Measurements from ENCODE around the gene OCRL. TPM values are rescaled to one million over a fixed set of nuclear protein-coding genes. Genes with fewer than 3 reads are reported as not detected.

OCRL gene
- total and polyA plus RNA-seq, 2 of the 13 experiments (the other 11 are each of a cell fraction or from before 2014, with no cell fraction given) = 13.4 to 32.0 TPM

DNA sequence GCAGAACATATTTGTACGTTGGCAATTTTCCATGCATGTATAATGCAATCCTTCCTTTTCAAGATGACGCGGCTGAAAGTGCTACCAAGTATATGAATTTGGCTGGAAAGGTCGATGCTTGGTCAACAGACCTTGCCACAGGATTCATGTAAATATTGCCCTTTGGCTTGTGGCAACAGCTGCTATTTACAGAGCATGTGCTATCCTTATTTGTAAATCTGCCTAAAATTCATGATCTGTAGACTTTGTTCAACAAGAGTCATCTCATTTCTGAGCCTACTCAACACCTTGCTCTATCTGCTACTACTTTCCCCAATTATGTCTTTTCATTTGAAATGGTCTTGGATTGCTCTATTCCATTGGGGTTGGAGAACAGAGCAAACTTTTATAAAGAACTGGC is 14.9 kb upstream of the OCRL start (continued):
- no peak for TF ChIP-seq ZNF83 (CRISPR knock-in tag; IDR thresholded peaks at IDR 0.05; ENCODE audit: borderline replicate concordance)
- peak; percentile 70; the same call in 1 of the 2 replicates for TF ChIP-seq TARDBP (CRISPR knock-in tag; IDR thresholded peaks at IDR 0.05)
- TF ChIP-seq, protein P1, sequence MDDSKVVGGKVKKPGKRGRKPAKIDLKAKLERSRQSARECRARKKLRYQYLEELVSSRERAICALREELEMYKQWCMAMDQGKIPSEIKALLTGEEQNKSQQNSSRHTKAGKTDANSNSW (CRISPR knock-in tag; IDR thresholded peaks at IDR 0.05; ENCODE audit: borderline replicate concordance) = no peak
- TF ChIP-seq, protein P2, sequence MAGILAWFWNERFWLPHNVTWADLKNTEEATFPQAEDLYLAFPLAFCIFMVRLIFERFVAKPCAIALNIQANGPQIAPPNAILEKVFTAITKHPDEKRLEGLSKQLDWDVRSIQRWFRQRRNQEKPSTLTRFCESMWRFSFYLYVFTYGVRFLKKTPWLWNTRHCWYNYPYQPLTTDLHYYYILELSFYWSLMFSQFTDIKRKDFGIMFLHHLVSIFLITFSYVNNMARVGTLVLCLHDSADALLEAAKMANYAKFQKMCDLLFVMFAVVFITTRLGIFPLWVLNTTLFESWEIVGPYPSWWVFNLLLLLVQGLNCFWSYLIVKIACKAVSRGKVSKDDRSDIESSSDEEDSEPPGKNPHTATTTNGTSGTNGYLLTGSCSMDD (CRISPR knock-in tag; IDR thresholded peaks at IDR 0.05) = no peak
- 0 out of 2 replicates have a peak, but pooled peaks have one; percentile 52 for TF ChIP-seq ATF1 (CRISPR knock-in tag; IDR thresholded peaks at IDR 0.05)
- no peak for TF ChIP-seq ZNF614 (CRISPR knock-in tag; IDR thresholded peaks at IDR 0.05; ENCODE audit: borderline replicate concordance)
- TF ChIP-seq NONO (IDR thresholded peaks at IDR 0.05) = no peak
- peak; percentile 65; the same call in 1 of the 2 replicates for TF ChIP-seq NONO (CRISPR knock-in tag; conservative IDR thresholded peaks at IDR 0.05)
- TF ChIP-seq ZNF382 (CRISPR knock-in tag; IDR thresholded peaks at IDR 0.05; ENCODE audit: borderline replicate concordance) = no peak
- TF ChIP-seq ZNF543 (CRISPR knock-in tag; IDR thresholded peaks at IDR 0.05) = no peak
- no peak for TF ChIP-seq HOXA7 (CRISPR knock-in tag; IDR thresholded peaks at IDR 0.05)
- no peak for TF ChIP-seq ZNF224 (CRISPR knock-in tag; IDR thresholded peaks at IDR 0.05)
- TF ChIP-seq, protein P3, sequence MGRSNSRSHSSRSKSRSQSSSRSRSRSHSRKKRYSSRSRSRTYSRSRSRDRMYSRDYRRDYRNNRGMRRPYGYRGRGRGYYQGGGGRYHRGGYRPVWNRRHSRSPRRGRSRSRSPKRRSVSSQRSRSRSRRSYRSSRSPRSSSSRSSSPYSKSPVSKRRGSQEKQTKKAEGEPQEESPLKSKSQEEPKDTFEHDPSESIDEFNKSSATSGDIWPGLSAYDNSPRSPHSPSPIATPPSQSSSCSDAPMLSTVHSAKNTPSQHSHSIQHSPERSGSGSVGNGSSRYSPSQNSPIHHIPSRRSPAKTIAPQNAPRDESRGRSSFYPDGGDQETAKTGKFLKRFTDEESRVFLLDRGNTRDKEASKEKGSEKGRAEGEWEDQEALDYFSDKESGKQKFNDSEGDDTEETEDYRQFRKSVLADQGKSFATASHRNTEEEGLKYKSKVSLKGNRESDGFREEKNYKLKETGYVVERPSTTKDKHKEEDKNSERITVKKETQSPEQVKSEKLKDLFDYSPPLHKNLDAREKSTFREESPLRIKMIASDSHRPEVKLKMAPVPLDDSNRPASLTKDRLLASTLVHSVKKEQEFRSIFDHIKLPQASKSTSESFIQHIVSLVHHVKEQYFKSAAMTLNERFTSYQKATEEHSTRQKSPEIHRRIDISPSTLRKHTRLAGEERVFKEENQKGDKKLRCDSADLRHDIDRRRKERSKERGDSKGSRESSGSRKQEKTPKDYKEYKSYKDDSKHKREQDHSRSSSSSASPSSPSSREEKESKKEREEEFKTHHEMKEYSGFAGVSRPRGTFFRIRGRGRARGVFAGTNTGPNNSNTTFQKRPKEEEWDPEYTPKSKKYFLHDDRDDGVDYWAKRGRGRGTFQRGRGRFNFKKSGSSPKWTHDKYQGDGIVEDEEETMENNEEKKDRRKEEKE (IDR thresholded peaks at IDR 0.05) = no peak
- no peak for TF ChIP-seq EEA1 (CRISPR knock-in tag; IDR thresholded peaks at IDR 0.05; ENCODE audit: borderline replicate concordance)
- no peak for TF ChIP-seq ZNF326 (CRISPR knock-in tag; IDR thresholded peaks at IDR 0.05; ENCODE audit: borderline replicate concordance)
- no peak for TF ChIP-seq RAD51 (IDR thresholded peaks at IDR 0.05; ENCODE audit: borderline replicate concordance)
- no peak for TF ChIP-seq KDM2A (CRISPR knock-in tag; IDR thresholded peaks at IDR 0.05; ENCODE audit: borderline replicate concordance, low read depth)
- TF ChIP-seq GABPA (IDR thresholded peaks at IDR 0.05; ENCODE audit: low read depth, low read length) = no peak
- peak; percentile 29; the same call in 1 of the 2 replicates for TF ChIP-seq GABPA (CRISPR knock-in tag; IDR thresholded peaks at IDR 0.05; ENCODE audit: low read depth)
- TF ChIP-seq ZNF546 (CRISPR knock-in tag; conservative IDR thresholded peaks at IDR 0.05) = no peak
- TF ChIP-seq, protein P4, sequence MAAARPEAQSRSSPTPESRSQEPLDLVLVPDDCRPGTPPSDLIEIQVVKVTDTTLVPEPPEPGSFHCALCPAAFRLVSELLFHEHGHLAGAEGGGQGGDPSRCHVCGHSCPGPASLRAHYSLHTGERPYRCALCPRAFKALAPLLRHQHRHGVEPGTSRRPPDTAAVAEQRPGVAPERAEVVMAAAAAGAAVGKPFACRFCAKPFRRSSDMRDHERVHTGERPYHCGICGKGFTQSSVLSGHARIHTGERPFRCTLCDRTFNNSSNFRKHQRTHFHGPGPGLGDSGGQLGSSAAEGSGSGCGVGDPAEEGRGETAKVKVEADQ (CRISPR knock-in tag; IDR thresholded peaks at IDR 0.05; ENCODE audit: borderline replicate concordance) = no peak
- TF ChIP-seq SRSF4 (IDR thresholded peaks at IDR 0.05; ENCODE audit: low read depth, low read length, poor library complexity, severe bottlenecking) = no peak
- TF ChIP-seq YEATS2 (CRISPR knock-in tag; IDR thresholded peaks at IDR 0.05; ENCODE audit: borderline replicate concordance) = 0 out of 2 replicates have a peak, but pooled peaks have one; percentile 43

Measured in HepG2 (cell line).